DND-41 (cell line): Measurements from ENCODE around the gene TRAF2.
A peak's percentile ranks its signal among the peaks of the same experiment; 100 is the strongest.
"Not testable (repeated sequence)": the region's sequence is repeated elsewhere in the genome, so short reads cannot be mapped to it uniquely, and the experiment has no call there.

Experiments
- ATAC-seq: fragments of 200-7000 bp; cut with Tn5 transposase; 3 replicates; pipeline ENCODE4 v1.9.1; 2021; ENCODE audit warnings: low read depth; ENCODE audit not compliant: insufficient read depth
- DNase-seq: peaks from one replicate; pipeline ENCODE4 v3.0.0-alpha.2; 2020
- H2AFZ ChIP-seq: 2 replicates; pipeline ENCODE4 v1.6.0; 2012; ENCODE audit warnings: low read depth, low read length
- H3K27ac ChIP-seq: 2 replicates; pipeline ENCODE4 v1.5.1; 2012; ENCODE audit warnings: low read length, inconsistent platforms
- H3K27me3 ChIP-seq: fragments of 200-600 bp; sonication (generic); 2 replicates; pipeline ENCODE4 v1.6.0; 2012; ENCODE audit warnings: low read length, mild to moderate bottlenecking, inconsistent platforms; ENCODE audit not compliant: insufficient read depth, poor library complexity
- H3K36me3 ChIP-seq: 2 replicates; pipeline ENCODE4 v1.5.1; 2012; ENCODE audit warnings: low read length, inconsistent platforms; ENCODE audit not compliant: insufficient read depth
- H3K4me1 ChIP-seq: 2 replicates; pipeline ENCODE4 v1.5.1; 2012; ENCODE audit warnings: mild to moderate bottlenecking, low read length; ENCODE audit not compliant: insufficient read depth
- H3K4me2 ChIP-seq: 2 replicates; pipeline ENCODE4 v1.6.0; 2012; ENCODE audit warnings: mild to moderate bottlenecking, moderate library complexity, low read length, inconsistent platforms; ENCODE audit not compliant: insufficient read depth
- H3K4me3 ChIP-seq, 2 experiments: fragments of 200-600 bp in 1 of 2; shearing (Covaris generic) in 1 of 2; 2 replicates each; pipeline ENCODE4 v1.5.1; 2012 to 2016; ENCODE audit warnings: inconsistent platforms in 2 of 2, low read length in 2 of 2, mild to moderate bottlenecking in 2 of 2, low read depth in 1 of 2, moderate library complexity in 1 of 2
- H3K79me2 ChIP-seq: 2 replicates; pipeline ENCODE4 v1.6.0; 2012; ENCODE audit warnings: low read length, inconsistent platforms; ENCODE audit not compliant: insufficient read depth
- H3K9ac ChIP-seq: 2 replicates; pipeline ENCODE4 v1.6.0; 2012; ENCODE audit warnings: low read depth, mild to moderate bottlenecking, inconsistent platforms, low read length, moderate library complexity
- H3K9me3 ChIP-seq: 2 replicates; pipeline ENCODE4 v1.5.1; 2012; ENCODE audit warnings: low read length, moderate library complexity, mild to moderate bottlenecking, inconsistent platforms; ENCODE audit not compliant: insufficient read depth, severe bottlenecking
- H4K20me1 ChIP-seq: 2 replicates; pipeline ENCODE4 v1.6.0; 2012; ENCODE audit warnings: low read length; ENCODE audit not compliant: insufficient read depth
- CTCF ChIP-seq: IDR thresholded peaks from 2 replicates; pipeline ENCODE4 v1.5.1; 2012; ENCODE audit warnings: borderline replicate concordance, low read length, moderate library complexity, mild to moderate bottlenecking; ENCODE audit not compliant: poor library complexity, severe bottlenecking; ENCODE audit errors: extremely low read depth
- EZH2 ChIP-seq: IDR thresholded peaks from 3 replicates; pipeline ENCODE4 v1.6.1; 2012; ENCODE audit warnings: borderline replicate concordance, low read depth, mild to moderate bottlenecking, moderate library complexity, low read length, inconsistent platforms; ENCODE audit not compliant: severe bottlenecking

TRAF2 gene

DNA sequence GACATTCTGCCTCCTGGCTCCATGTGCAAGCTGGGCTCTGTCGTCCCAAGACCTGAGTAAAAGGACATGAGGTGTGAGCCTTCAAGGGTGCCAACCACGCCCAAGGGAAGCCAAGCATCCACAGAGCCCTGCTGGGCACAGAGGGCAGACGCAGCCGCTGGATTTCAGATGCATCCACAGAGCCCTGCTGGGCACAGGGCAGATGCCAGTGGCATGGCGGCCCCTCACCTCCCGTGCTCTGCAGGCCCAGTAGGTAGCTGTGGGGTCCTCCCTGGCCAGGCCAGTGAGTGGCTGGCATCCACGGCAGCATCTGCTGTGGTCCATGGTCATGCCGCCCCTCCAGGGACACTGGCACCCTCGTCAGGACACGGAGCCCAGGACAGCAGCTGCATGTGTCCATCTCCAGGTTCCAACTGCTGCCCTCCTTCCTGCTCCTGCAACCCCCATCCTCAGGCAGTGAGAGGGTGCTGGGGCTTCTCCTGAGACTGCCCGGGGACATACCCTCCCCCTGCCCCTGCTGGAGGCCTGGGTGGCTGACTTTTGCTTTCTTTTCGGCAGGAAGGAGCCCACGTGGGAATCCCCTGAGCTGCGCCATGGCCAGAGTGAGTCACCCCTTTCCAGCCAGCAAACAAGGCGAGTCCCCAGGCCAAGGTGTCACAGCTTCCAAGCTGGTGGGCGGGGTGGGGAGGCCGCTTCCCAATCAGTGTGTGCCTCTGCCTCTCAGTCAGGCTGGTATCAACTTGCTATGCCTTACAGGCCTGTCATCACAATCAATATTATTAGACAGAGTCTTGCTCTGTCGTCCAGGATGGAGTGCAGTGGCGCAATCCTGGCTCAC is 4.0 kb upstream of the TRAF2 start:
- Histone ChIP-seq H3K4me1 (peaks cover 14% of the 10 kb centered on the region), H4K20me1 (peaks cover 6% of the 10 kb centered on the region), H3K36me3 (peaks cover 10% of the 10 kb centered on the region; the same call in 1 of the 2 replicates), H3K27me3 (no peaks in the 10 kb centered on the region), H3K4me2 (no peak overlapping the region), H3K27ac (no peak overlapping the region; the same call in 1 of the 2 replicates), H3K9ac (no peak overlapping the region), H3K79me2 (peaks cover 14% of the 10 kb centered on the region), H2AFZ (no peak overlapping the region), H3K9me3 (no peaks in the 10 kb centered on the region), H3K4me3 (no peak overlapping the region)
- no peak for TF ChIP-seq EZH2
- no peak for TF ChIP-seq CTCF
- DNase-seq (peak; percentile 51), ATAC-seq (no peak)

DNA sequence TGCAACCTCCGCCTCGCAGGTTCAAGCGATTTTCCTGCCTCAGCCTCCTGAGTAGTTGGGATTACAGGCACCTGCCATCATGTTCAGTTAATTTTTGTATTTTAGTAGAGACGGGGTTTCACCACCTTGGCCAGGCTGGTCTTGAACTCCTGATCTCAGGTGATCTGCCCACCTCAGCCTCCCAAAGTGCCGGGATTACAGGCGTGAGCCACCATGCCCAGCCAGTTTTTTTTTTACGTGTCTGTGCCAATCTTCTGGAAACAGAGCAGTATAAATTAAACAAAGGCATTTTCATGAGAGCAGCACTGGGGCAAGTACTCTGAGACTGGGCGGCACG is 3.4 kb upstream of the TRAF2 start:
- H3K9me3 ChIP-seq, DNase-seq, H3K9ac ChIP-seq, H4K20me1 ChIP-seq, H2AFZ ChIP-seq, H3K27ac ChIP-seq, H3K36me3 ChIP-seq, H3K4me3 ChIP-seq, H3K4me2 ChIP-seq, ATAC-seq, H3K27me3 ChIP-seq: not testable (repeated sequence)
- Histone ChIP-seq H3K79me2 (peaks cover 20% of the 10 kb centered on the region), H3K4me1 (peaks cover 18% of the 10 kb centered on the region)

GRCh38 chr9:136883670-136884069 is 2.6 kb upstream of the TRAF2 start:
- Histone ChIP-seq H4K20me1 (peaks cover 13% of the 10 kb centered on the region), H3K4me1 (peaks cover 24% of the 10 kb centered on the region), H3K79me2 (peaks cover 28% of the 10 kb centered on the region), H3K36me3 (peaks cover 15% of the 10 kb centered on the region)
- not testable (repeated sequence) for H3K9ac ChIP-seq, H3K27me3 ChIP-seq, H3K27ac ChIP-seq, H2AFZ ChIP-seq, ATAC-seq, H3K4me2 ChIP-seq, H3K9me3 ChIP-seq, DNase-seq, H3K4me3 ChIP-seq

DNA sequence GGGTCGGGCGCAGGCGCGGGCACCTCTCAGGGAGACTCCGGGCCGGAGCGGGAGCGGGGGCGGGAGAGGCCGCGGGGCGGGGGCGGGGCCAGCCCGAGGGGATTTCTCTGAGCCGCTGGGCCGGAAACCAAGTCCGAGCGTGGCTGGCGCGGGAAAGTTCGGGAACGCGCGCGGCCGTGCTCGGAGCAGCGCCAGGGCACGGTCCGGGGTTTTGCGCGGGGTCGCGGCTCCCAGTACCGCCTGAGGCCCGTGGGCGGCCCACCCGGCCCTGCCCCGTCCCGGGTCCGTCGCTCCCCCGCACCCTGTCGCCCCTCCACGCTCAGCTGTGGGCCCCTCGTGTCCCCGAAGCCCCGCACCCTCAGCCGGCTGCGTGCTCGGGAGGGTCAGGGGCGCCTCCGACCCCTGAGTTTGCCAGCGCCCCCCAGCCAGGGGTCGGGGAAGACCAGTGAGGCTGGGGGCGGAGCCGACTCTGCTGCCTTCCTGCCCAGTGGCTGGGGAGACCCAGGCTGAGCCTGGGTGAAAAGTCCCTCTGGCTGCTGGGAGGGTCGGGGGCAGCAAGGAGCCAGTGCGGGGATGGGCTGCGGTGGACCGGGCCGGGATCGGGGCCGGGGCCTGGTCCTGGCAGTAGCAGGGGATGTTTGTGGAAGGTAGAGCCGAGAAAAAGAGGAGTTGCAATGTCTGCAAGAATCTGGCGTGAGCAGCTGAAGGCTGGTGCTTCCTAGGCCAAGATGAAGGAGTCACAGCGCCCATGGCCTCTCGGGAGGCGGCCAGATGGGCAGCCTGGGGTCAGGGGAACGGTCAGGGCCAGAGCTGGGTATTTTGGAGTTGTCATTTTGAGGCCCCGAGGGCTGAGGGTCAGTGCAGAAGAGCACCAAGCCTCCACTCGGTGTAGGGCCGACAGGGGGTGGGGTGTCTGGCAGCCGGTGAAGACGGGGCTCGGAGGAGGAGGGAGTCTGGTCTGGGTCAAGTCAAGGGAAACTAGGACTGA is 588 bp downstream of the TRAF2 start:
- Histone ChIP-seq H3K79me2 (peaks cover 60% of the 10 kb centered on the region), H2AFZ (peak overlapping the region; percentile 71)

More for the DNA sequence above, 588 bp downstream of the TRAF2 start:
- Histone ChIP-seq H3K4me3 (peak overlapping the region; percentile 82 to 94), H3K27ac (peak overlapping the region; percentile 89), H3K9ac (peak overlapping the region; percentile 99), H3K36me3 (peaks cover 32% of the 10 kb centered on the region), H3K27me3 (no peaks in the 10 kb centered on the region), H3K4me2 (peak overlapping the region; percentile 88), H3K4me1 (peaks cover 28% of the 10 kb centered on the region), H3K9me3 (no peaks in the 10 kb centered on the region), H4K20me1 (peaks cover 33% of the 10 kb centered on the region)
- ATAC-seq = peak; percentile 16; the same call in 2 of the 3 replicates
- DNase-seq = peak; percentile 42
- TF ChIP-seq EZH2 (no peak), CTCF (no peak)
